ENCODE data around the gene SPATA25. TPM values are rescaled to one million over a fixed set of nuclear protein-coding genes. Genes with fewer than 3 reads are reported as not detected.
"Not testable (repeated sequence)": the region's sequence is repeated elsewhere in the genome, so short reads cannot be mapped to it uniquely, and the experiment has no call there.

SPATA25 gene
- total RNA-seq, 1 donor from 2014 or later = 10.2 TPM

DNA sequence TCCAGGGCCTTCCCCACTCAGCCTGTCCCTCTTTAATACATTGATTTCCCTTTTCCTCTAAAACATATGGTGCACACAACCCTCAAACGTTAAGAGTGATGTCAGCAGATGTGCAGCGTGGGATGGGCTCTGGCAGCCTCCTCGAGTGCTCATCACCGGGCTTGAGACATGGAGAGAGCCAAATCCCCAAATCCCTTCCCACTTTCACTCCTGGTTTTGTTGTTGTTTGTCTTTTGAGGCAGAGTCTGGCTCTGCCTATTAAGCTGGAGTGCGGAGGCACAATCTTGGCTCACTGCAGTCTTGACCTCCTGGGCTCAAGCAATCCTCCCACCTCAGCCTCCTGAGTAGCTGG lies 30.3 kb upstream of the SPATA25 start:
- DNase-seq (ENCODE audit: low read depth) = peak; percentile 62

DNA sequence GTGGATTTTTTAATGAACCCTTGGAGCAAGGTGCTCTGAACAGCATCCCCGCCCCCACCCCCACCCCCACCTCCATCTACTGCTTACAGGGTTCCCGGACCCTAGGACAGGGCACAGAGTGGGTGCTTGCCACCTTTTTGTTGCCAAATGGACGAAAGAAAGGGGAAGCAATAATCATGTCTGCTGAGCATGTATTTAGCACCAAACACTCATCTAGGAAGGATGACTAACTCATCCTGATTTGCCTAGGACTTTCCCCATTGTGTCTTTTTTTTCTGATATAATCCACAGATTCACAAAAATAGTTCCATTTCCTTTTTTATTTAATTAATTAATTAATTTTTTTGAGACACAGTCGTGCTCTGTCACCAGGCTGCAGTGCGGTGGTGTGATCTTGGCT lies 25.7 kb upstream of the SPATA25 start:
- no peak for DNase-seq (ENCODE audit: low read depth)

DNA sequence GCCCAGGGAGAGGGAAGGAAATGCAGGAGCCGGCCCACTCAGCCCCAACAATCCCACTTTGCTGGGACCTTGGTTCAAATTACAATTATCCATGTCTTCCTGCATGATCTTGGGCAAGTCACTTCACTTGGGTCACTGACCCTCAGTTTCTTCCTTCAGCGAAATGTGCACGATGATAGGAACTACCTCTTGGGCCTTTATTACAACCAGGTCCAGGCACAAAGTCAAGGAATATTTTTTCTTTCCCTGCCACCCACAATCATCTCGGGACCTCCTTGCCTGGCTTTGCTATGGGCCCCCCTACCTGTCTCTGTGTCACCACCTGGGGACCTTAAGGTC lies 24.9 kb upstream of the SPATA25 start:
- no peak for DNase-seq (ENCODE audit: low read depth)

DNA sequence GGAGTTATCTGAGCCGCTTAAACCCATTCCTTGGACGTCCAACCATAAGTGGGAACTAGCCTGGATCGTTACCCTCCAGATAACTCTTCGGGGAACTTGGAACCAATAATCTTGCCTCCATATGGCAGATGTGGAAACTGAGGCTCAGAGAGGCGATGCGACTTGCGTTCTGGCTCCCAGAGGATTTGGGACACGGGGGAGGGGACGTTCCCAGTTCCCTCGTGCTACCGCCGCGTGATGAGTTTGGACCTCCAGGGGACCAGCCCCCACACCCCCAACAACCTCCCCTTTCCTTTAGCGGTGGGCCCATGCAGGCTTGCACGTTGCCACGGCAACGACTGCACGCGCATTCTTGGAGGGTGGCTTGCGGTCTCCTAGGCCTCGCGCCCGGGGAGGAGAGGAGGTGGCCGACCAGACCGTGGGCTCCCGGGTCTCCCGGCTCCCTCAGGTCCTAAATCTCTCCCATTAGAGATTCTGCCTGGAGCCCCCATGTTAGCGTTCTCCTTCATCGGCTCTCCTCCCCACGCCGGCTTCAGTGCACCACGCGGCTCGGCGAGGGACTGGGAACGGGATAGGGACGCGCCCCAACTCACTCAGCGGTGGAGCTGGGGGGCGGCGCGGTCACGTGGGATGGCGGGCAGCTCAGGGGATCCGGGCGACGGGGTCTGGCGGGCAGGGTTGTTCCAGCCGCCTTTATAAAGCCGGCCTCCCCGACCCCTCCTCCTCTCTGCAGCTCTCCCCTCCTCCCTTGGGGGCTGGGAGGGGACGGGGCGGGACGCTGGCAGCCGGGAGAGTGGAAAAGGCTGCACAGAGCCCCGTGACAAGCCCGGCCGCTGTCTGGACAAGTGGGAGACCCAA lies 24.3 kb upstream of the SPATA25 start, which contains the start of gene PLTP:
TSS of gene PLTP (minus strand) at position 670 of the 858 bp plus-strand sequence. CDS start 703 bp downstream, outside the sequence.
- DNase-seq (ENCODE audit: low read depth) = peak; percentile 58

DNA sequence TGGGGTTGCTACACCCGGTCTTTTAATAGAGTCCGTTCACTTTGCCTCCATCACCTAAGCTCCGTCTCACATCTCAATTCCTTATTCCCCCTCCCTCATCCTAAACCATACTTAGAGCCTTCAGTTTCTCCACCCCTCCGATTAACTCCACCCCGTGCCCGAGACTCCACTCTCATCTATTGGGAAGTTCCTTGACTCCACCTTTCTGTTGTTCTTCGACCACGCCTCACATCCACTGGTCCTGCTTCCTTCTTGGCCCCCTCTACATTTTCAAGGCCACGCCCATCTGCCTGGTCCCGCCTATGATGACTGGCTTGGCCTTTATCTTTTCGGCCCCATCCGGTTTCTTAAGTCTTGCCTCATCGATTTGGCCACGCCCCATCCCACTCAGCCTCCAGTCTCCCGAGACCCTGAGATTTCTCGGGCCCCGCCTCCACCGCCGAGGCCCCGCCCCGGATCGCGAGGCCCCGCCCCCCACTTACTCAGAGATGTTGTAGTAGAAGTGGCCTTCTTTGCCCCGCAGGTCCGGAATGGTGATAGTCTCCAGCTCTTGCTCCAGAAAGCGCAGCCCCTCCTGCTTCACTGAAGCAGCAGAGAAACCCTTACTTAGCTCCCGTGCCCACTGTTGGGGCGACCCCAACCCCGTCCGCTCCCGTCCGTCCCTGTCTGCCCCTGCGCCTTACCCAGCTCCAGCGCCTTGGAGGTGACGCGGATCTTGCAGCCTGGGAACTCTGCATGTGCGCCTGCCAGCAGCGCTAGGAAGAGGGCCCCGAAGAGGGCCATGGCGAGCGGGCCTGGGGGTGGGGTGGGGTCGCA lies 23.5 kb upstream of the SPATA25 start:
- DNase-seq (ENCODE audit: low read depth) = peak; percentile 77

DNA sequence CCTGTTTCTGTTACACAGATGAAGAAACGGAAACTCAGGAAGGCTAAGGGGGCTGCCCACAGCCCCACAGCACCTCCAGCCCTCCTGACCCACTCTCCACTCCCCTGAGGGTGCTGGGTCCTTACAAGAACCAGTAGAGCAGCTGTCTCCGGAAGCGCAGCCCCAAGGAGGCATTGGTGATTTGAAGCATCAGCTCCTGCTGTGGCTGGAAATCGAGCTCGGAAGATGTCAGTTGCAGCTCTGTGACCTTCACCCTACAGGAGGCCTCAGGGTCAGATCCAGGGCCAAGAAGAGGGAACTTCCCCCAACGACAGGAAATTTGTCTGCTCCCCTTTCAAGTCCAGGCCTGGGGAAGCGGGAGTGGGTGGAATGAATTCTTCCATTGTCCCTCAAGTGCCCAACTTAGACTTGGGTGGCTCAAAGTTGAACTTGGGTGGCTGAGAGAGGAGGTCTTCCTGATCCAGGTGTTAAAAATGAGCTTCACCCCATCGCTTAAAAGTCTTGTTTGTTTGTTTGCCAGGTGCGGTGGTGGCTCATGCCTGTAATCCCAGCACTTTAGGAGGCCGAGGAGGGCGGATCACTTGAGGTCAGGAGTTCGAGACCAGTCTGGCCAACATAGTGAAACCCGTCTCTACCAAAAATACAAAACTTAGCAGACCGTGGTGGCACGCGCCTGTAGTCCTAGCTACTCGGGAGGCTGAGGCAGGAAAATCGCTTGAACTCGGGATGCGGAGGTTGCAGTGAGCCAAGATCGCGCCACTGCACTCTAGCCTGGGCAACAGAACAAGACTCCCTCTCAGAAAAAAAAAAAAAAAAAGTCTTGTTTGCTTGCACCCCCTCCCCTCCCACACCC lies 22.6 kb upstream of the SPATA25 start:
- no peak for DNase-seq (ENCODE audit: low read depth)

DNA sequence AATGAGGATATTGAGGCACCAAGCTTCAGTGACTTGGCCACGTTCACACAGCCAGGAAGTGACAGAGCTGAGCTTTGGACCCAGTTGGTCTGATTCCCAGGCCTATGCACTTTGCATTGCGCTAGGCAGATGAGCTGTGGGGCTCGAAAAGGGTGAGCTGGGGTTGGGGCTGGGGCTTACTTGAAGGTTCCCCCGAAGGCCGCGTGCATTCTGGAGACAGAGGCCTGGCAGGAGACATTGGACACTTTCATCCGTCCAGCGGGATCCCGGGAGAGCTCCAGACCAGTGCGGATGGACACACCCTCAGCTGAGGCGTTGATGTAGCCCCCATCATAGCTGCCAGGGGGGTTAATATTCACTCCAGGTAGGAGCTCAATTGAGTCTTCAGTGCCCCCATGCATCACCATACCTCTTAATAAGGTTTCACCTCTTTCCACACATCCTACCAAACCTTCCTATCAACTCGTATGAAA lies 21.9 kb upstream of the SPATA25 start:
- no peak for DNase-seq (ENCODE audit: low read depth)

DNA sequence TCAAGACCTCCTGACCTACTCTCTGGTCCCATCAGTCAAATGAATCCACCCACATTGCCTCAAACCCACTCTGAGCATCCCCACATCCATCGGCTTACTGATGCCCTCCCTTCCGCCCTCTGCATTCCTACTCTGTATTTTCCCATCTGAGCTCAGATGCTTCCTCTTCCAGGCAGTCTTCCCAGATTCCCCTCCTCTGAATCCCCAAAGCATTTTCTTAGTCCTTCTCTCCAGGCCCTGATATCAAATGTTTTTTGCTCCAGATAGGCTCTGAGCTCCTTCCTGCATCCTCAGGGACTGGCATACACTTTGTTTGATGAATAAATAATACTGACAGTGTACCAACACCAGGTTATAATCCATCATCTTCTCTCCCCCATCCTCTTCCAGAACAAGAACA lies 20.7 kb upstream of the SPATA25 start:
- no peak for DNase-seq (ENCODE audit: low read depth)

DNA sequence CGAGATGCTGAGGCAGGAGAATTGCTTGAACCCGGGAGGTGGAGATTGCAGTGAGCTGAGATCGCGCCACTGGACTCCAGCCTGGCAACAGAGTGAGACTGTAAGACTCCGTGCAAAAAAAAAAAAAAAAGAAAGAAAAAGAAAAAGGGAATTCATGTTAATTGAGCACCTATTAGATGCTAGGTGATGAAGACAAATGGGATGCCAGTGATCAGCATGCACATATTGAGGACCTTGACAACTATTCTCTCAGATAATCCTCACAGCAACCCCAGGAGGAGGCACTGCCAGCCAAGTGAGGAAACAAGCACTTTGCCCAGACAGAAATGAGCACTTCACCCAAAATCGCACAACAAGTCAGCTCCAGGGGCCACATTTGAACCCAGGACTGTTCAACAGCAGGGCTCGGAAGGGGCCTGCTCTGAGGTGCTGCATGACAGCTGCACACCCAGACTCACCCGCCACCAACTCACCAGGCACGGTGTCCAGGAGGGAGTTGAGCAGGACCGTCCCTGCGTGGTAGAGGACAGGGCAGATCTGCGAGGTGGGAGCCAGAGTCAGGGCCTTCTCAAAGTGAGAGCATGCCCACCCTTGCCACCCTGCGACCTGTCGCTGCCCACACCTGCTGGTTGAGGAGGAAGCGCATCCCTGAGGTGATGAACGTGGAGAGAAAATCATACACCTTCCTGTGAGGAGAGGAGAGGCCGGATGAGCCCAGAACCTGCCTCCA lies 20.0 kb upstream of the SPATA25 start:
- DNase-seq (ENCODE audit: low read depth) = no peak

DNA sequence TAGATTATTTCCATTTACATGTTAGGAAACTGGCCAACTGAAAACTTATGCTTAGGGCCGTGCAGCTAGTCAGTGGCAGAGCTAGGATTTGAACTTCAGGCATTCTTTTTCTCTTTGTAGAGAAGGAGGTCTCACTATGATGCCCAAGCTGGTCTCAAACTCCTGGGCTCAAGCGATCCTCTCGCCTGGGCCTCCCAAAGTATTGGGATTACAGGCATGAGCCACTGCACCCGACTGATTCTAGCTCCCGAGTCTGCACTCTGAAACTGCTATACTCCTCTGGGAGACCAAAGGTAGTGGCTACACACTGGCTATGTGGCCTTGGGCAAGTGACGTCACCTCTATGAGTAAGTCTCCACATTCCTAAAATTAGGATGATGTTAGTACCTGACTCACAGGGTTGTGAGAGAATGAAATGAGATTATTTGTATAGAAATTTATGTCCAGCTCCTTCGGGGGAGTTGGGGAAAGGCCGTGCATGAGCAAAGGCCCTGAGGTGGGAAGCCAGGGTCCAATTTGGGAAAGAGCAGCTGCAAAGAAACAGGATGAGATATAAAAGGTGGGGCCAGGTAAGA lies 18.2 kb upstream of the SPATA25 start:
- no peak for DNase-seq (ENCODE audit: low read depth)

DNA sequence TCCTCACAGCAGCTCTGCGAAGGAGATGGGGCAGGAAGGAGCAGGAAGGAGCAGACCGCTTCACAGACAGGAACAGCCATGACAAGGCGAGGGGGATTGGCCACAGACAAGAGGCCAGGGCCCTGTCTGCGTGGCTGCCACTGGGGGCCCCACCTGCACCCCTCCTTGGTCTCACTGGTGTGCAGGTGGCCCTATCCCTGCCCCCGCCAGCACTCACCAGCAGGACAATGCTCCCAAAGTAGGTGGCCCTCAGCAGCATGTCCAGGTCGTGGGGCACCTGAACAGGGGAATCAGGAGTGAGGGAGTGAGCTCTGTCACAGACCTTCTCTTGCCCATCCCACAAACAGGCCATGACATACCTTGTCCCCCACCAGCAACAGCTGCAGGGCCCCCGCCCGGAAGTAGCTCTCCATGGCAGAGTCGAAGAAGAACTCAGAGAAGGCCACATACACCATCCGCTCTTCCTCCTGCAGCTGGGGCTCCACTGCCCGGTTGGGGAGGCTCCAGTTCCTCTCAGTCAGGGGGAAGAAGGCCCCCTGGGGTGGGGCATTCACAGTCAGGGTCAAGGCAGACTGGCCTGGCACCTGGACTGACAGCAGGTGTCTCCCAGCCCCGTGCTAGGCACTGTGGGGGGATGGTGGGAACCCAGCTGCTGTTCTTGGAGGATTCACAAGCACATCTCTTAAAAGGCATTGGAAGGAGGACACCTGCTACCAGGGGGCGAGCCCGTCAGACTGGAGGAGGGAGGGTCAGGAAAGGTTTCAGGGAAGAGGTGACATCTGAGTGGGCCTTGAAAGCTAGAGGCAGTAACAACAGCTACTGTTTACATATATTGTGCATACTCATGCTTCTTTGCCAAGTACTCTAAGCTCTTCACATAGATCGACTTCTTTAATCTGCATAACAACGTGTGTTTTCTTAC lies 17.4 kb upstream of the SPATA25 start:
- DNase-seq (ENCODE audit: low read depth) = peak; percentile 52

DNA sequence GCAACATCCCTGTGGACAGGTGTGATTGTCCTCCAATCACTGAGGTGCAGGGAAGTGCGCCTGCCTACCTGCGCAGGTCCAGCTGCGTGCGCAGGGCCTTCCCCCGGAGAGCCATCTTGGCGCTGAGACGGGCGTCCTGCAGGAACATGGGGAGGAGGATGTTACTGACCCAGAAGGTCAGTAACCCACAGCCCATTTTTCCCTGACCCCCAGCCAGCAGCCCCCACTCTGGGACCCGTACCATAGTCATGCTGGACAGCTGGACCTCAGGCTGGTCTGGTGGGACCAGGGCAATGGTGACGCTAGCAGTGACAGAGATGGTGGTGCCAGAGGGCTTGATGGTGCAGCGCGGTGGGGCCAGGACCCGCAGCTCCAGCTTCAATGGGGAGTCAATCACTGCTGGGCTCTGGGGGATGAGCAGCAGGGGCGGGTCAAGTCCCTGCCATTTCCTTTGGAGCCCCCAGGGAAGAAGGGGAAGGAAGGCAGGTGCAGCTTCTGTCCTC lies 14.8 kb upstream of the SPATA25 start:
- DNase-seq (ENCODE audit: low read depth) = no peak

DNA sequence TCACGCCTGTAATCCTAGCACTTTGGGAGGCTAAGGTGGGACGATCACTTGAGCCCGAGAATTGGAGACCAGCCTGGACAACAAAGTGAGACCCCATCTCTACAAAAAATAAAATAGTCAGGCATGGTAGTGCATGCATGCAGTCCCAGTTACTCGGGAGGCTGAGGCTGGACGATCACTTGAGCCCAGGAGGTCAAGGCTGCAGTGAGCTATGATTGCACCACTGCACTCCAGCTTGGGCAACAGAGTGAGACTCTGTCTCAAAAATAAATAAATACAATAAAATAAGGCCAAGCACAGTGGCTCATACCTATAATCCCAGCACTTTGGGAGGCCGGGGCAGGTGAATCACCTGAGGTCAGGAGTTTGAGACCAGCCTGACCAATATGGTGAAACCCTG lies 13.9 kb upstream of the SPATA25 start:
- not testable (repeated sequence) for DNase-seq (ENCODE audit: low read depth)

DNA sequence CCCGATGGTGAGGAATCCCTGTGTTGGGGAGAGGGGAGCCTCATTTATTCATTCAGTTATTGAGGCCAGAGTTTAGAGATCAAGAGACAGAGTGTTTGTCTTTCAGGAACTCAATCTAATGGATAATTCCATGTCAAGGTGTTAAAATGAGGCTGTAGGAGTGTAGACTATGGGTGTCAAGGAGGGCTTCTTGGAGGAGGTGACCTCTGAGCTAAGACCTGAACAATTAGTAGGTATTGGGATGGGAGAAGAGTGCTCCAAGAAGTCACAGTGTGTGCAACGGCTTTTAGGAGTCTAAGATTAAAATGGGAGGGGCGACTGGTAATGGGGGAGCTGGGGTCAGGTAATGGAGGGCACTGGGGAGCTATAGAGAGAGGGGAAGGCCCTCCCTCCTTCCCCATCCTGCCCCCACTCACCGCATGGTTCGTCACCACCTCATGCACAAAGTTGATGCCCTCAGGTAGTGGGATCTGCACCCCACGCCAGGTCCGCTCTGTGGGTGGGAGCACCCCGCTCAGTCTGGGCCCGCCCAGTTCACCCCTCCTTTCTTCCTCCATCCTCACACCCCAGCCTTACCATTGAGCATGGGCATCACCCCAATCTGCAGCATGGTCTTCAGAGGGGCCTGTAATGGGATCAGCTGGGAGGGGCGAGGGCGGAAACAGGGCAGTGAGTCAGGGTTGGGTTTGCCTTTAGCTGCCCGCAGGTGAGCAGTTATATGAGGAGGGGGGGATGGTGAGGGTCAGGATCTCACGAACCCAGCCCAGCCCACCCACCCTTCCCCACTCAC lies 11.8 kb upstream of the SPATA25 start:
- DNase-seq (ENCODE audit: low read depth) = no peak

DNA sequence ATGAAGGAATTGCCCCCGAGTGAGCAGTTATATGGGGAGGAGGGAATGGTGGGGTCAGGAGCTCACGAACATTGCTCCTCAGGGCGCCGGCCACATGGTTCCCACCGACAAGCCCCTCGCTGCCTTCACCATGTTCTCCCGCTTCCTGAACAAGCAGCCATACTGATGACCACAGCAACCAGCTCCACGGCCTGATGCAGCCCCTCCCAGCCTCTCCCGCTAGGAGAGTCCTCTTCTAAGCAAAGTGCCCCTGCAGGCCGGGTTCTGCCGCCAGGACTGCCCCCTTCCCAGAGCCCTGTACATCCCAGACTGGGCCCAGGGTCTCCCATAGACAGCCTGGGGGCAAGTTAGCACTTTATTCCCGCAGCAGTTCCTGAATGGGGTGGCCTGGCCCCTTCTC lies 10.9 kb upstream of the SPATA25 start:
- no peak for DNase-seq (ENCODE audit: low read depth)

DNA sequence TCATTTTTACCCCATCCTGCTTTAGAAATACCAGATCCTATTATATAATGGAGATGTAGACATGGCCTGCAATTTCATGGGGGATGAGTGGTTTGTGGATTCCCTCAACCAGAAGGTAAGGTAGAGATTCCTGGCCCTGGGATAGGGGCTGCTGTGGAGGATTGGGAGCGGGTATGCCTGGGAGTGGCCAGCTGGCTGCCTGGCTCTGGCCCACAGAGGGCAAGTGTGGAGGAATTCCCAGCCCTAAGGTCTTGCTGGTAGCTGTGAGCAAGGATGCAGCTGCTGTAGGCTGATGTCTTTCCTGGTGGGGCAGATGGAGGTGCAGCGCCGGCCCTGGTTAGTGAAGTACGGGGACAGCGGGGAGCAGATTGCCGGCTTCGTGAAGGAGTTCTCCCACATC lies 10.3 kb upstream of the SPATA25 start:
- peak; percentile 29 for DNase-seq (ENCODE audit: low read depth)

DNA sequence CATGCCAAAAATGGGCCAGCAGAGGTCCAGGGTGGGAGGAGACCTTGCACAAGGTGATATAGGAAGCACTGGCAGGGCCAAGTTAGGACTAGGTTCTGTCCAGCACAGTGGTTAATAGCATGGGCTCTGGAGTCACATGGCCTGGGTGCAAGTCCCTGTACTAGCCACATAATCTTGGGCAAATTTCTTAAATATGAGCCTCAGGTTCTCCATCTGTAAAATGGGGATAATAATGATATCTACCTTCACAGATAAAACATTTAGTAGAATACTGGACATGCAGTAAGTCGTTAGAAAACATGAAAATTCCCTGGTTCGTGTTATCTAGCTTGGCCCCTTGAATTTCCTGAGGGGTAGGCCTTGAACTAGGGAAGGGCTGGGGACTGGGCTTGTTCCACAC lies 9.9 kb upstream of the SPATA25 start:
- no peak for DNase-seq (ENCODE audit: low read depth)

DNA sequence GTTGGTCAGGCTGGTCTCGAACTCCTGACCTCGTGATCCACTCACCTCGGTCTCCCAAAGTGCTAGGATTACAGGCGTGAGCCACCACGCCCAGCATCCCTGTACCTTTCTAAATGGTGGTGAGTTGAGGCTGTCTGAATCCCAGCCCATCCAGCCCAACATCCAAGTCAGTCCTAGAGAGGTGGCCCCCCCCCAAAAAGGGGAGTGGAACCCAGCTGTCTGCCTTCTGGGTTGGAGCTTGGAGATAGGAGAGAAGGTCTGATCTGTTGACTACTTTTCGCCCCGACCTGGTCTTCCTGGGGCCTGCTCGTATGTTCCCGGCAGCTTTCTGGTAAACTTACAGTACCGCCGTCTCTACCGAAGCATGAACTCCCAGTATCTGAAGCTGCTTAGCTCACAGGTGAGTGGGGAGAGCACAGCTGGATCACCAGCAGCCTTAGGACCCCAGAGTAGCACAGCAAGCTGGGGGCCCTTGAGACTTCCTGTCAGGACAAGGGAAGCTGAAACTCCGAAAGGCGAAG lies 9.3 kb upstream of the SPATA25 start:
- DNase-seq (ENCODE audit: low read depth) = no peak
